NCI-H1105 treated with DMSO at 0.1 percent for 48 hours (cell line): ENCODE results near the gene MUC6.
"Not testable (repeated sequence)": the region's sequence is repeated elsewhere in the genome, so short reads cannot be mapped to it uniquely, and the experiment has no call there.

Experiments
- DNase-seq: peaks from one replicate; lab custom pipeline; 2025; lab: John Stamatoyannopoulos, UW

MUC6 gene

GRCh38 chr11:987671-988070 is 48.8 kb downstream of the MUC6 start:
- no peak for DNase-seq

GRCh38 chr11:986952-987305 is 49.6 kb downstream of the MUC6 start:
- no peak for DNase-seq

DNA sequence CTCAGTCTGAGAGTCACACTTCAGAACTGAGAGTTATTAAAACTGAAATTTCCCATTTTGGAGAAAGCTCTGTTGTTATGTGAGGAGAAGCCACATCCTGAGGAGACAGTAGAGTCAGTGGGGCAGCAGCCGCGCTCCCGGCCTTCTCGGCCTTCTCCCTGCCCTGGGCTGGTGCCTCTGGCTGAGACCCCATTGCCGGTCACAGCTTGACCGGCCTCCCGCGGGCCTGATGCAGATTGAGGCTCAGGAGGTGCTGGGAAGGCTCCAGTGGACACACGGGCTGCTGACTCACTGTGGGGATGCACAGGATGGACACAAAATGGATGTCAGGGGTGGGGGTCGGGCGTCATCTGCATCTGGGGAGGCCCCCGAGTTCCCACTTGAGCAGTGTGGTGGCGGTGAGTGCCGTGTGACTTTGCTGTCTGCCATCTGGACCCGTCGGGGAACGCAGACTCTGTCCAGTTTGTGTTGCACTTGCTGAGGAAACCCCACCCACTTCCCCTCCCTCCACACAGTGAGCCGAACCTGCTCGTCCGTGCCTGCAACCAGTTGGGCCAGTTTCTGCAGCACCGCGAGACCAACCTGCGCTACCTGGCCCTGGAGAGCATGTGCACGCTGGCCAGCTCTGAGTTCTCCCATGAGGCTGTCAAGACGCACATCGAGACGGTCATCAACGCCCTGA is 50.1 kb downstream of the MUC6 start:
- no peak for DNase-seq

DNA sequence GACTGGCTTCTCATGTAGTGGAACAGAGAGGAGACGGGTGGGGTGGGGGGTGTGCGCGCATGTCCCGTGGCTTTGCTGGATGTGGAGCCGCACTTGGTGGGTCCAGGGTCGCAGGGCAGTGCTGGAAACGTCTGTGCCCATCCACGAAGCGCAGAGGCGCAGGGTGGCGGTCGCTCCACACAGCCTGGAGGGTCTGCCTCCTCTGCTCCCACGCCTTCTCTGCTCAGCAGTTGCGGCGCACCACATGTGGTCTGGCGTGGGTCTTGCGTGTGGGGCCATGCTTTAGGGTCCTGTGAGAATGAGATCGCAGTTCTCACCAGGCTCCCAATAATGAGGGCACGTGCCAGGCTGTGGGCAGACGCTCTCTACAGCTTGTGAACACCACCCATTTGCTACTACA is 50.7 kb downstream of the MUC6 start:
- no peak for DNase-seq

DNA sequence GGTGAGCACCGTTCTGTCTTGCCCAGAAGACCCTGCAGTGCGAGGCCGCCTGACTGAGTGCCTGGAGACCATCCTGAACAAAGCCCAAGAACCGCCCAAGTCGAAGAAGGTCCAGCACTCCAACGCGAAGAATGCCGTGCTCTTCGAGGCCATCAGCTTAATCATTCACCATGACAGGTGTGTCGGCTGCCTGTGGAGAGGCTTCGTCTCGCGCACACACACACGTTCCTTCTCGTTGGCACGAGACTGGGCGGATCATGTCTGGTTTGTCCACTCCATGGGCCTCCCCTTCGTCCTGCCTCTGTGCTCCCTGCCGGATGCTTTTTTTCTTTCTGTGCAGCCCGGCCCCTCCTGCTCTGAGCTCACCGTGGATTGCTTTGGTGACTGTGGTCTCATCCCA is 51.1 kb downstream of the MUC6 start:
- no peak for DNase-seq

GRCh38 chr11:984546-984945 is 52.0 kb downstream of the MUC6 start:
- no peak for DNase-seq

DNA sequence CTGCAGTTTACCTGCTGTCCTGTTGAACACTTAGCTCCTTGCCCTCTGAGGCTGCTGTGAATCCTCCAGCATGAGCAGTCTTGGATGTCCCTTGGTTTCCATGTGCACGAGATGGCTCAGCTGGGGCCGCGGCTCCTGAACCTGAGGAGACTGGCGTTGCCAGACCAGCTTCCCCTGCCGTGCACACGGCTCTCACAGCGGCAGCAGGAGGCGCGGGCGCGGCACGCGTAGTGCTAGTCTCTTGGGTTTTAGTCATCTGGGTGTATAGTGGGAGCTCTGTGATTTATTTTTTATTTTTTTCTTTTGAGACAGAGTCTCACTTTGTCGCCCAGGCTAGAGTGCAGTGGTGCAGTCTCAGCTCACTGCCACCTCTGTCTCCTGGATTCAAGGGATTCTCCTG is 54.8 kb downstream of the MUC6 start:
- no peak for DNase-seq

GRCh38 chr11:980438-981357 is 55.8 kb downstream of the MUC6 start:
- DNase-seq = no peak

DNA sequence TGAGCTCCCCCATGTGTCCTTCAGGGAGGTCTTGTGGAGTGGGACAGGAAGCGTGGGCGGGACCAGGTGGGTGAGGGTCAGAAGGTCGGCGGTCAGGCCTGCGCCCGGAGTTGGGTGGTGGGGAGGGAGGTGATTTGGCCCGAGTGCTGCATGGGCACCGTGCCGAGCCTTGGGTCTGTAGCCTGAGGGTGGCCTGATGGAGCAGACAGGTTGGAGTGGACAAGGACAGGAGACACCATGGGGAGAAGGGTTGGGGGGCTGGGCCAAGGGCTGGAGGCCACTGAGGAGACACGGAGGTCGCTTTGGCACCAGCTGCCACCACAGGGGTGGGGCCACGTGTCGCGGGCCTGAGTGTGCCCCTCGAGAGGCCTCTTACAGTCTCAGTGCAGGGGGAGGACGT is 57.7 kb downstream of the MUC6 start:
- no peak for DNase-seq

DNA sequence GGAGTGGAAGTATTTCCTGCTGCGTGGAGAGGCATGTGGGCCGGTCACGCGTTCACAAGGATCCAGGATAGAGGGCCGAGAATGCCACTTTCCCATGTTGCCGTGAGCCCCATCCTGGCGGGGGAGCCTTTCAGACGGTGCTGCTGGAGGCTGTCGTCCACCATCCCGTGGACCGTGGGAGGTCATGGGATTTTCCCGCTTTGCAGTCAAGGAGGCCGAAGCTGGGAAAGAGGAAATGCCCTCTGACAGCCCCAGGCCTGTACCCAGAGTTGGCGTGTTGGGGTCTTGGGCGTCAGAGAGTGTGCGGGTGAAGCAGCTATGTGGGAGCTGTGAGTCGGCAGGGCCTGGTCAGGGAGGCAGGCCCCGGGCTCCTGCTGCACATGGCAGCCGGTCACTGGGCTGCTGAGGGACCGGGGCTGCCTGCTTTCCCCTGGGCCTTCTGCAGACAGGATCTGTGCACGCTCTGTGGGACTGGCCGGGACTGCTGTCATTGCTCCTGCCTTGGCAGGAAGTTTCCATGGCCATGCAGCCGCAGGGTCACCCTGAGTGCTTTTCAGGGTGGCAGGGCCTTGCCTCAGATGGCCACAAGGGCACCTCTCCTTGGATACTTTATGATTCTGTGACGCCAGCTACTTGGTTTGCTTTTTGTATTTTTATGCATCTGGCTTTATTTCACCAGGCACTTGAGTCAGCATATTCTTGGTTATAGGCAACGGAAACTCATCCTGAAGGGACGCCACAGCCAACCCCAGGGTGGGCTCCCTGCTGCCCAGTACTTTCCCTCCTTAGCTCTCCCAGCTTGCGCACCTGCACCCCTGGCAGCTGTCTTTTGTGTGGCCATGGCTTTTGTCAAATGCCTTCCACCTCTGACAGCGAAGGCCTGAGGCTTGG is 58.4 kb downstream of the MUC6 start:
- DNase-seq = no peak

DNA sequence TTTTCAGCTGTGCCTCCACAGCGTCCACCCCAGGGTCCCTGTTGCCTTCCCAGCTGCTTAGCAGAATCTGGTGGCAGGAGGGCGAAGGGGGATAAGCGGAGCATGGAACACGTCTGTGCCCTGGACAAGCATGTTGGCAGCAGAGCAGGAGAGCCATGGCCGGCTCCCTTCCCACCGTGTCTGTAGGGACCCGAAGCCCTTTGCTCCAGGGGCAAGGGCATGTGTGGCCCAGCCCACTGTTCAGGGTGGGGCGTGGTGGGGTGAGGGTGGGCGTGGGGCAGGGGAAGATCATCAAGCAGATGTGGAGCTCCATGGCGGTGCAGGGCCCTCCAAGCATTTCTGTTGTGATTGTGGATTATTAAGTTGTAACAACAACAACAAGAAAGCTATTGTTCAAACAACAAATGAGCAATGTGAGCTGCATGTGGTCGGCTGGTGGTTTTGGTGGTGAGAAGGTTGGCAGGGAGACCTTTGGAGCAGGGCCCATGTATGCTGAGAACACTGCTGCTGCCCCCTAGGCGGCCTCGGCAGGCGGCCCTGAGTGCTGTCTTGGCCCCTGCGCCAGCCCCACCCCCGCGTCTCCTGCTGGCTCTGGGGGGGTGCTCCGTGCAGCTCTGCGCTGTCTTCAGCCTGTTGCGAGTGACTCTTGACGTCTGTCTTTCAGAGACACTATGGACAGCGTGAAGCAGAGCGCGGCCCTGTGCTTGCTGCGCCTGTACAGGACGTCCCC is 59.9 kb downstream of the MUC6 start:
- DNase-seq = no peak

- DNase-seq = no peak
These were observed 60.7 kb downstream of the MUC6 start for GRCh38 chr11:975827-976226.

- not testable (repeated sequence) for DNase-seq
These were observed 61.1 kb downstream of the MUC6 start for GRCh38 chr11:975376-975775.

GRCh38 chr11:973237-973636 is 63.3 kb downstream of the MUC6 start:
- DNase-seq = no peak

- no peak for DNase-seq
These were observed 63.9 kb downstream of the MUC6 start for GRCh38 chr11:972523-973211.

GRCh38 chr11:971731-972365 is 64.7 kb downstream of the MUC6 start:
- DNase-seq = no peak

- DNase-seq = no peak
These were observed 65.3 kb downstream of the MUC6 start for GRCh38 chr11:971092-971690.

- DNase-seq = no peak
These were observed 66.1 kb downstream of the MUC6 start for GRCh38 chr11:970319-970871.

DNA sequence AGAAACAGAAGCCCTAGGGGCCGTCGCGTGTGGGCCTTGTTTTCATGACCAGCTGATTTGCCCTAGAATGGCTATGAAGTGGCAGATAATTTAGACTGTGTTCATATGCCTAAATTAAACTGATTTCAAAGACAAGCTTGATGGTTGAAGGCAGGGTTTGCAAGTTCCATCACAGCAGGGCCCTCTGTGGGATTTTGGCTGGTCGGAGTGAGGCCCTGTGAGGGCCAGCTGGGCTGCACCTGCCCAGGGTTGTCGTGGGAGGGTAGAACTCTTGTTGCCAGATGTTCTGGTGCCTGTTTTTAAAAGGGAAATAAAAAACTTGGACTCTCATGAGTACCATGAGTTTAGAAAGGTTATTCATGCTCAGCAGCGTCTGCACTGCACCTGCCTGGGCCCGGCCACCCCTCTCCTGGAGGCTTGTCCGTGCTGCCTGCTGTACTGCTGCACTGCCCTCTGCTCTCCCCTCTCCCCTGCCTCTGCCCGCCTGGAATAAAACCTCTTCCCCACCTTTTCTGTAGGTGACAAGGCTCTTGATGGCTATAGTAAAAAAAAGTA is 66.8 kb downstream of the MUC6 start:
- no peak for DNase-seq

DNA sequence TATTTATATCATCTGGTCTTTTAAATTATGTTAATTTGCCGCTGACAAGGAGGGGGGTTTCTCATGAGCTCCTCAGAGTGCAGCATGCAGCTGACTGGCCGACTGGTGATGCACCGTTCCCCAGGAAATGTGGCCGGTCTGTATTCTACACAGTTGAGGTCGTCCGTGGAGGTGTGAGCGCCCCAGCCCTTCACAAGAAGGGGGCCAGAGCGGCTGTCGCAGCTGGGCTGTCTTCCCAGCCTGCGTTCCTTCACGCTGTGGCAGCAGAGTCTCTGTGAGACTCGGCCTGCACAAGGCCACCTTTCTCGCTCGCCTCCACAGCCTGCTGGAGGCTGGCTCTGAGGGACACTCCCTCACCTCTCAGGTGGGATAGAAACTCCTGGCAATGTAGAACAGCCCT is 67.7 kb downstream of the MUC6 start:
- no peak for DNase-seq
